ENCODE results near the gene UST.
"Not testable (repeated sequence)": the region's sequence is repeated elsewhere in the genome, so short reads cannot be mapped to it uniquely, and the experiment has no call there.

- TF ChIP-seq, protein P1, sequence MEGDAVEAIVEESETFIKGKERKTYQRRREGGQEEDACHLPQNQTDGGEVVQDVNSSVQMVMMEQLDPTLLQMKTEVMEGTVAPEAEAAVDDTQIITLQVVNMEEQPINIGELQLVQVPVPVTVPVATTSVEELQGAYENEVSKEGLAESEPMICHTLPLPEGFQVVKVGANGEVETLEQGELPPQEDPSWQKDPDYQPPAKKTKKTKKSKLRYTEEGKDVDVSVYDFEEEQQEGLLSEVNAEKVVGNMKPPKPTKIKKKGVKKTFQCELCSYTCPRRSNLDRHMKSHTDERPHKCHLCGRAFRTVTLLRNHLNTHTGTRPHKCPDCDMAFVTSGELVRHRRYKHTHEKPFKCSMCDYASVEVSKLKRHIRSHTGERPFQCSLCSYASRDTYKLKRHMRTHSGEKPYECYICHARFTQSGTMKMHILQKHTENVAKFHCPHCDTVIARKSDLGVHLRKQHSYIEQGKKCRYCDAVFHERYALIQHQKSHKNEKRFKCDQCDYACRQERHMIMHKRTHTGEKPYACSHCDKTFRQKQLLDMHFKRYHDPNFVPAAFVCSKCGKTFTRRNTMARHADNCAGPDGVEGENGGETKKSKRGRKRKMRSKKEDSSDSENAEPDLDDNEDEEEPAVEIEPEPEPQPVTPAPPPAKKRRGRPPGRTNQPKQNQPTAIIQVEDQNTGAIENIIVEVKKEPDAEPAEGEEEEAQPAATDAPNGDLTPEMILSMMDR (IDR thresholded peaks at IDR 0.05 in 2 of 3, conservative IDR thresholded peaks at IDR 0.05 in 1 of 3; ENCODE audit: borderline replicate concordance in 1 of 3, insufficient read depth in 1 of 3, low read depth in 2 of 3, low read length in 2 of 3) = not testable (repeated sequence)
- not testable (repeated sequence) for TF ChIP-seq ELF1 (IDR thresholded peaks at IDR 0.05; ENCODE audit: borderline replicate concordance, low read depth); JUND (IDR thresholded peaks at IDR 0.05)
Measured at GRCh38 chr6:148916485-148916884, 169.7 kb downstream of the UST start.
